Body of pancreas (tissue), 4 donors: ENCODE results near the gene TST.

Experiments
- POLR2A ChIP-seq, 3 donors: fragments of 450-650 bp; IDR thresholded peaks; one replicate each; pipeline ENCODE4 v1.6.1; 2016; ENCODE audit warnings: antibody characterized with exemption in 3 of 3, mild to moderate bottlenecking in 2 of 3
- TF ChIP-seq, protein P1 (sequence below), 7 experiments: fragments of 450-650 bp in 4 of 7; fragments of 200-600 bp in 3 of 7; sonication (generic) in 3 of 7; IDR thresholded peaks; one replicate each; pipeline ENCODE4 v1.5.1; 2016 to 2019; ENCODE audit warnings: antibody characterized with exemption in 7 of 7

- TF ChIP-seq, protein P1, sequence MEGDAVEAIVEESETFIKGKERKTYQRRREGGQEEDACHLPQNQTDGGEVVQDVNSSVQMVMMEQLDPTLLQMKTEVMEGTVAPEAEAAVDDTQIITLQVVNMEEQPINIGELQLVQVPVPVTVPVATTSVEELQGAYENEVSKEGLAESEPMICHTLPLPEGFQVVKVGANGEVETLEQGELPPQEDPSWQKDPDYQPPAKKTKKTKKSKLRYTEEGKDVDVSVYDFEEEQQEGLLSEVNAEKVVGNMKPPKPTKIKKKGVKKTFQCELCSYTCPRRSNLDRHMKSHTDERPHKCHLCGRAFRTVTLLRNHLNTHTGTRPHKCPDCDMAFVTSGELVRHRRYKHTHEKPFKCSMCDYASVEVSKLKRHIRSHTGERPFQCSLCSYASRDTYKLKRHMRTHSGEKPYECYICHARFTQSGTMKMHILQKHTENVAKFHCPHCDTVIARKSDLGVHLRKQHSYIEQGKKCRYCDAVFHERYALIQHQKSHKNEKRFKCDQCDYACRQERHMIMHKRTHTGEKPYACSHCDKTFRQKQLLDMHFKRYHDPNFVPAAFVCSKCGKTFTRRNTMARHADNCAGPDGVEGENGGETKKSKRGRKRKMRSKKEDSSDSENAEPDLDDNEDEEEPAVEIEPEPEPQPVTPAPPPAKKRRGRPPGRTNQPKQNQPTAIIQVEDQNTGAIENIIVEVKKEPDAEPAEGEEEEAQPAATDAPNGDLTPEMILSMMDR (IDR thresholded peaks at IDR 0.05): no peak
- no peak for TF ChIP-seq POLR2A (IDR thresholded peaks at IDR 0.05)
These were observed 11.6 kb downstream of the TST start for GRCh38 chr22:37007651-37008050.
